HL-60/S4 (cell line): ENCODE results near the gene KIF13A.
"Not testable (repeated sequence)": the region's sequence is repeated elsewhere in the genome, so short reads cannot be mapped to it uniquely, and the experiment has no call there.

ENCODE experiments used
- in situ Hi-C: fragments of 300-500 bp; cut with MboI; formaldehyde crosslinking; loops from 2 replicates; pipeline ENCODE4 v1.14.3; 2022; ENCODE audit warnings: low sequenced_read_pairs

The KIF13A gene

GRCh38 chr6:17737704-17738252 is 249.7 kb downstream of the KIF13A start:
- in situ Hi-C loops = no loop called here

- in situ Hi-C loops = not testable (repeated sequence)
These were observed 252.1 kb downstream of the KIF13A start for GRCh38 chr6:17735311-17735710.

GRCh38 chr6:17730078-17730704 is 257.2 kb downstream of the KIF13A start:
- in situ Hi-C loops = no loop called here

GRCh38 chr6:17729223-17730077 is 258.0 kb downstream of the KIF13A start:
- in situ Hi-C loops = no loop called here

GRCh38 chr6:17728551-17729222 is 258.7 kb downstream of the KIF13A start:
- in situ Hi-C loops = no loop called here

GRCh38 chr6:17725083-17725482 is 262.4 kb downstream of the KIF13A start:
- in situ Hi-C loops = no loop called here

- in situ Hi-C loops = no loop called here
These were observed 263.1 kb downstream of the KIF13A start for GRCh38 chr6:17724341-17724740.

GRCh38 chr6:17721671-17722070 is 265.8 kb downstream of the KIF13A start:
- in situ Hi-C loops = no loop called here

GRCh38 chr6:17719323-17720041 is 268.0 kb downstream of the KIF13A start:
- in situ Hi-C loops = no loop called here

GRCh38 chr6:17716221-17716620 is 271.2 kb downstream of the KIF13A start:
- in situ Hi-C loops = no loop called here

GRCh38 chr6:17714879-17715851 is 272.3 kb downstream of the KIF13A start:
- in situ Hi-C loops = no loop called here

- in situ Hi-C loops = no loop called here
These were observed 273.3 kb downstream of the KIF13A start for GRCh38 chr6:17714177-17714576.

- in situ Hi-C loops = no loop called here
These were observed 274.9 kb downstream of the KIF13A start for GRCh38 chr6:17712576-17712975.

GRCh38 chr6:17710331-17710730 is 277.1 kb downstream of the KIF13A start:
- in situ Hi-C loops = no loop called here

GRCh38 chr6:17709476-17709875 is 278.0 kb downstream of the KIF13A start:
- in situ Hi-C loops = no loop called here
